ENCODE measurements around the gene ADAMTS17. TPM values are rescaled to one million over a fixed set of nuclear protein-coding genes. Genes with fewer than 3 reads are reported as not detected.

ADAMTS17 gene
- total RNA-seq, 1 experiment from 2014 or later, result 1.8 TPM

- Mint-ChIP-seq H3K4me3 (no peak overlapping the region), H3K4me1 (peaks cover 6% of the 10 kb centered on the region; the same call in 1 of the 2 replicates), H3K27ac (no peak overlapping the region), H3K36me3 (no peaks in the 10 kb centered on the region), H3K27me3 (ENCODE audit: low read depth) (peaks cover 3% of the 10 kb centered on the region; the same call in 1 of the 2 replicates), H3K9me3 (no peaks in the 10 kb centered on the region)
- DNase-seq (ENCODE audit: low spot score) (no peak), ATAC-seq (no peak)
- no peak for TF ChIP-seq SOX15 (CRISPR knock-in tag; IDR thresholded peaks at IDR 0.05)
- no peak for TF ChIP-seq ZNF416 (CRISPR knock-in tag; IDR thresholded peaks at IDR 0.05)
- POLR2A ChIA-PET, result no interaction called here
- CTCF ChIA-PET, result interaction anchor here (1.3 kb wide), 1 partner anchor 42 kb away, joined by 3 read pairs; no protein-coding TSS in a partner anchor
Measured at GRCh38 chr15:99970891-99971430, 370.8 kb downstream of the ADAMTS17 start.

GRCh38 chr15:99969261-99969920 is 372.4 kb downstream of the ADAMTS17 start:
- CTCF ChIA-PET, result interaction anchor here (1.1 kb wide), 1 partner anchor 12 kb away, joined by 4 read pairs; no protein-coding TSS in a partner anchor
- DNase-seq (ENCODE audit: low spot score) (no peak), ATAC-seq (no peak)
- Mint-ChIP-seq H3K27ac (no peak overlapping the region), H3K9me3 (no peaks in the 10 kb centered on the region), H3K27me3 (ENCODE audit: low read depth) (peaks cover 3% of the 10 kb centered on the region; the same call in 1 of the 2 replicates), H3K4me3 (no peak overlapping the region), H3K4me1 (no peaks in the 10 kb centered on the region), H3K36me3 (no peaks in the 10 kb centered on the region)
- POLR2A ChIA-PET, result no interaction called here
- TF ChIP-seq RELA (CRISPR knock-in tag; IDR thresholded peaks at IDR 0.05; ENCODE audit: borderline replicate concordance) (no peak), E2F5 (CRISPR knock-in tag; IDR thresholded peaks at IDR 0.05) (no peak), IRF1 (CRISPR knock-in tag; IDR thresholded peaks at IDR 0.05) (no peak), PRRX2 (CRISPR knock-in tag; IDR thresholded peaks at IDR 0.05) (no peak), TEAD1 (CRISPR knock-in tag; IDR thresholded peaks at IDR 0.05) (no peak), ATF3 (CRISPR knock-in tag; conservative IDR thresholded peaks at IDR 0.05) (no peak), SP1 (CRISPR knock-in tag; conservative IDR thresholded peaks at IDR 0.05) (no peak), MYBL2 (CRISPR knock-in tag; IDR thresholded peaks at IDR 0.05) (no peak)

- no peak overlapping the region for H3K4me3 Mint-ChIP-seq
- ChIA-PET POLR2A (no interaction called here), CTCF (no interaction called here)
- no peak for TF ChIP-seq HMGXB4 (CRISPR knock-in tag; IDR thresholded peaks at IDR 0.05)
- no peak for TF ChIP-seq GRHL2 (CRISPR knock-in tag; IDR thresholded peaks at IDR 0.05; ENCODE audit: insufficient replicate concordance, severe bottlenecking)
- TF ChIP-seq SMAD4 (CRISPR knock-in tag; IDR thresholded peaks at IDR 0.05), result no peak
- TF ChIP-seq ZNF219 (CRISPR knock-in tag; IDR thresholded peaks at IDR 0.05; ENCODE audit: borderline replicate concordance), result no peak
- TF ChIP-seq USF2 (CRISPR knock-in tag; IDR thresholded peaks at IDR 0.05), result no peak
- no peak for TF ChIP-seq ZNF512 (CRISPR knock-in tag; IDR thresholded peaks at IDR 0.05; ENCODE audit: borderline replicate concordance)
- no peak for TF ChIP-seq ZMAT4 (CRISPR knock-in tag; IDR thresholded peaks at IDR 0.05)
- TF ChIP-seq TP53 (CRISPR knock-in tag; IDR thresholded peaks at IDR 0.05), result no peak
- no peak for TF ChIP-seq NR2C2 (CRISPR knock-in tag; IDR thresholded peaks at IDR 0.05)
- no peak for TF ChIP-seq RORB (CRISPR knock-in tag; IDR thresholded peaks at IDR 0.05)
- TF ChIP-seq RELA (CRISPR knock-in tag; IDR thresholded peaks at IDR 0.05; ENCODE audit: borderline replicate concordance), result no peak
- no peak for TF ChIP-seq NR1H2 (CRISPR knock-in tag; IDR thresholded peaks at IDR 0.05)
- TF ChIP-seq HMGA2 (CRISPR knock-in tag; IDR thresholded peaks at IDR 0.05), result no peak
- H3K4me1 Mint-ChIP-seq, result no peaks in the 10 kb centered on the region
- H3K27ac Mint-ChIP-seq, result no peak overlapping the region
- H3K27me3 Mint-ChIP-seq (ENCODE audit: low read depth), result peaks cover 3% of the 10 kb centered on the region; the same call in 1 of the 2 replicates
- no peak for DNase-seq (ENCODE audit: low spot score)
- 0 out of 2 replicates have a peak, but pooled peaks cover 3% of the 10 kb centered on the region for H3K9me3 Mint-ChIP-seq
- no peak for ATAC-seq
- H3K36me3 Mint-ChIP-seq, result no peaks in the 10 kb centered on the region
Measured at GRCh38 chr15:99967841-99968371, 373.9 kb downstream of the ADAMTS17 start.
